ENCODE data around the gene BANK1.
"Not testable (repeated sequence)": the region's sequence is repeated elsewhere in the genome, so short reads cannot be mapped to it uniquely, and the experiment has no call there.

Gene BANK1

DNA sequence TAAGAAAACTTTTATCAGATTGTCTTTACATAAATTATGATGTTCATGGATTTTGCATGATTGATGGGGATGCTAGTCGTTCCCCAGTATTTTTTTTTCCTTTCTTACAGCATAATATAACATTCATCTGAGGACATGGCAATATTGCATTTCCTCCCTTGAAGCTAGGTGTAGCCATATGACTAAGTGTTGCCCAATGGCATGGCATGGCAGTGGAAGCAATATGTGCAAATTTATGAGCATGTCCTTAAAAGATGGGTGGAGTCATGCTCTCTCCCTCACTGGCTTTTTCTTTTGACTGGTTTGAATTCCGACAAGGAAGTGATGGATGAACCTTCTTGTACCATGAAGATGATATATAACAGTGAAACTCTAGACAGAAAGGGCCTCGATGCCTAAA is 96.3 kb downstream of the BANK1 start:
- Histone ChIP-seq H3K9me3 (ENCODE audit: control insufficient read depth, insufficient read depth, low read depth, low read length) (no peaks in the 10 kb centered on the region), H3K36me3 (ENCODE audit: control insufficient read depth in 2 of 2, insufficient read depth in 1 of 2, low read length in 2 of 2) (no peaks in the 10 kb centered on the region), H3K27ac (ENCODE audit: extremely low read depth, low read depth, low read length) (no peak overlapping the region), H3K4me3 (ENCODE audit: low read depth, low read length) (no peak overlapping the region), H3K4me1 (ENCODE audit: control insufficient read depth, insufficient read depth, low read length) (no peaks in the 10 kb centered on the region)
- POLR2A ChIA-PET: no interaction called here
- no peak for TF ChIP-seq KLF16 (tag by site-specific recombination; IDR thresholded peaks at IDR 0.05)
- TF ChIP-seq SP7 (tag by site-specific recombination; IDR thresholded peaks at IDR 0.05): no peak
- TF ChIP-seq ZNF473 (tag by site-specific recombination; IDR thresholded peaks at IDR 0.05): no peak
- TF ChIP-seq BCL11B (tag by site-specific recombination; IDR thresholded peaks at IDR 0.05; ENCODE audit: low read depth): no peak
- no peak for TF ChIP-seq ZNF529 (tag by site-specific recombination; IDR thresholded peaks at IDR 0.05; ENCODE audit: insufficient replicate concordance)
- TF ChIP-seq ZNF549 (tag by site-specific recombination; IDR thresholded peaks at IDR 0.05): no peak
- no peak for TF ChIP-seq ZNF792 (tag by site-specific recombination; IDR thresholded peaks at IDR 0.05)
- TF ChIP-seq GLIS1 (tag by site-specific recombination; IDR thresholded peaks at IDR 0.05): no peak
- TF ChIP-seq YY2 (tag by site-specific recombination; IDR thresholded peaks at IDR 0.05): no peak
- TF ChIP-seq HOXA7 (CRISPR knock-in tag; IDR thresholded peaks at IDR 0.05; ENCODE audit: borderline replicate concordance): no peak
- no peak for TF ChIP-seq ZNF548 (tag by site-specific recombination; IDR thresholded peaks at IDR 0.05)
- TF ChIP-seq ZNF596 (tag by site-specific recombination; IDR thresholded peaks at IDR 0.05): no peak
- CTCF ChIA-PET: no interaction called here

DNA sequence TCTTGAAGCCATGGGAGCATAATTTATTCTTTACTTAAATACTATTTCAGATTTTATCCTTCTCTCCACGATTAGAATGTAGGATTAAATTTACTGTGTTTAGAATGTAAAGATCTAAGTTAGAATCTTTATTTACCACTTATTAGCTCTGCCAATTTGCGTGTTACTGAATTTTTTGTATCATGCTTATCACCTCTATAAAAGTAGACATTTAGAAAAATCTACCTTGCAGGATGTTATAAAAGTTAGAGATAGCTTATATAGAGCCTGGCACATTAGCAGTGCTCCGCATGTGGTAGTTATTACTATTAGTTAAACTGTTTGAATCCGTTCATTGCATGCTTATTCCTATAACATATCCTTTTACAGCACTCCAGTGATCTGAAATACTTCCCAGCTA is 97.9 kb downstream of the BANK1 start:
- CTCF ChIA-PET: no interaction called here
- no peaks in the 10 kb centered on the region for H3K9me3 ChIP-seq (ENCODE audit: control insufficient read depth, insufficient read depth, low read depth, low read length)
- no peak overlapping the region for H3K4me3 ChIP-seq (ENCODE audit: low read depth, low read length)
- POLR2A ChIA-PET: no interaction called here
- no peak overlapping the region for H3K27ac ChIP-seq (ENCODE audit: extremely low read depth, low read depth, low read length)
- no peaks in the 10 kb centered on the region for H3K36me3 ChIP-seq (ENCODE audit: control insufficient read depth in 2 of 2, insufficient read depth in 1 of 2, low read length in 2 of 2)
- no peak for TF ChIP-seq ZNF175 (tag by site-specific recombination; IDR thresholded peaks at IDR 0.05)
- H3K4me1 ChIP-seq (ENCODE audit: control insufficient read depth, insufficient read depth, low read length): no peaks in the 10 kb centered on the region

DNA sequence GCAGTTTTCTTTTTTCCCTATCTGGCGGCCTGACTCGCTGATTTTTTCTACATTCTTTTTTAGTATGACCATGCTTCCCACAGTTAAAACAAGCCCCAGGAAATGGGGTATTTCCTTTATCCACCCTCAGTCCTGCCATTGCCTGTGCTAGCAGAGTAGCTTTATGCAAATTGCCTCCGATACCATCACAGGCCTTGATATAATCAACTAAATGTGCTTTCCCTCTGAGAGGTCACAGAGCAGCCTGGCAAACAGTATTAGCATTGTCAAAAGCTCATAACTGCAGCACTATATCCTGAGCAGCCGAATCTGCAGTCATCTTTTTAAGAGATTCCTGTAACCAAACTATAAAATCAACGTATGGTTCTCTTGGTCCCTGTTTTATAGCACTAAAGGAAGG is 115.0 kb downstream of the BANK1 start:
- CTCF ChIA-PET: not testable (repeated sequence)

DNA sequence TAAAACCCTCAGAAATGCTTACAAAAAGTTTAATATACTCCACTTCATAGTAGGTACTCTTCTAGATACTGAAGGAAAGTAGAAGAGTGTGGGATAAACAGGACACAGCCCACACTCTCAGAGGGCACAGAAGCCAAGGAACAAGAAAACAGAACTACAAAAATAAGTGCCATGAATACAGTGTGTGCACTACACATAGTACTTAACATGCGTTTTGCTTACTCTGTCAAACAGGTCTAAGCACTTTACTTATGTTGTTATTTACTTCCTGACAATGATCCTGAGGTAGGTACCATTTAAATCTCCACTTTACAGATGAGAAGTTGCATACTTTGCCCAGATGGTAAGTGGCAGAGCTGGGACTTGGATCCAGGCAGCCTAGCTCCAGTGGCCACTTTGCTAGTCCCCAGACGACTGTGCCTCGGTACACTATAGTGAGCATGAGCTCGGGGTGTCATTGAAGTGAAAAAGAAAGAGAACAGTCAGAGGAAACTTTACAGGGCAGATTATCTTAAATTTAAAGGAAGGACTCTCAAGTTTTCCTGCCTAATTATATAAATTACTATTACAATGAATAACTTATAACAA is 120.3 kb downstream of the BANK1 start:
- no peaks in the 10 kb centered on the region for H3K4me1 ChIP-seq (ENCODE audit: control insufficient read depth, insufficient read depth, low read length)
- no peak overlapping the region for H3K4me3 ChIP-seq (ENCODE audit: low read depth, low read length)
- ChIA-PET POLR2A (no interaction called here), CTCF (no interaction called here)
- H3K27ac ChIP-seq (ENCODE audit: extremely low read depth, low read depth, low read length): no peak overlapping the region
- TF ChIP-seq ZNF214 (tag by site-specific recombination; IDR thresholded peaks at IDR 0.05; ENCODE audit: borderline replicate concordance) (no peak), ZNF2 (tag by site-specific recombination; IDR thresholded peaks at IDR 0.05) (no peak), ZNF785 (tag by site-specific recombination; IDR thresholded peaks at IDR 0.05) (no peak), ZNF560 (tag by site-specific recombination; IDR thresholded peaks at IDR 0.05; ENCODE audit: borderline replicate concordance) (no peak), YY2 (tag by site-specific recombination; IDR thresholded peaks at IDR 0.05) (no peak), ZNF768 (tag by site-specific recombination; IDR thresholded peaks at IDR 0.05) (no peak), OSR2 (tag by site-specific recombination; IDR thresholded peaks at IDR 0.05) (no peak), ZNF660 (tag by site-specific recombination; IDR thresholded peaks at IDR 0.05) (no peak), GLI2 (tag by site-specific recombination; IDR thresholded peaks at IDR 0.05; ENCODE audit: borderline replicate concordance, low read depth) (no peak), ZNF521 (tag by site-specific recombination; IDR thresholded peaks at IDR 0.05) (no peak), ZNF175 (tag by site-specific recombination; IDR thresholded peaks at IDR 0.05) (no peak), GLI4 (tag by site-specific recombination; IDR thresholded peaks at IDR 0.05) (no peak), ZNF16 (tag by site-specific recombination; IDR thresholded peaks at IDR 0.05; ENCODE audit: low read depth) (no peak), ZNF843 (tag by site-specific recombination; IDR thresholded peaks at IDR 0.05) (no peak), ZNF248 (tag by site-specific recombination; IDR thresholded peaks at IDR 0.05) (no peak), ZNF549 (tag by site-specific recombination; IDR thresholded peaks at IDR 0.05) (no peak)
- TF ChIP-seq, protein P1, sequence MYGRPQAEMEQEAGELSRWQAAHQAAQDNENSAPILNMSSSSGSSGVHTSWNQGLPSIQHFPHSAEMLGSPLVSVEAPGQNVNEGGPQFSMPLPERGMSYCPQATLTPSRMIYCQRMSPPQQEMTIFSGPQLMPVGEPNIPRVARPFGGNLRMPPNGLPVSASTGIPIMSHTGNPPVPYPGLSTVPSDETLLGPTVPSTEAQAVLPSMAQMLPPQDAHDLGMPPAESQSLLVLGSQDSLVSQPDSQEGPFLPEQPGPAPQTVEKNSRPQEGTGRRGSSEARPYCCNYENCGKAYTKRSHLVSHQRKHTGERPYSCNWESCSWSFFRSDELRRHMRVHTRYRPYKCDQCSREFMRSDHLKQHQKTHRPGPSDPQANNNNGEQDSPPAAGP (tag by site-specific recombination; IDR thresholded peaks at IDR 0.05): no peak
- TF ChIP-seq, protein P2, sequence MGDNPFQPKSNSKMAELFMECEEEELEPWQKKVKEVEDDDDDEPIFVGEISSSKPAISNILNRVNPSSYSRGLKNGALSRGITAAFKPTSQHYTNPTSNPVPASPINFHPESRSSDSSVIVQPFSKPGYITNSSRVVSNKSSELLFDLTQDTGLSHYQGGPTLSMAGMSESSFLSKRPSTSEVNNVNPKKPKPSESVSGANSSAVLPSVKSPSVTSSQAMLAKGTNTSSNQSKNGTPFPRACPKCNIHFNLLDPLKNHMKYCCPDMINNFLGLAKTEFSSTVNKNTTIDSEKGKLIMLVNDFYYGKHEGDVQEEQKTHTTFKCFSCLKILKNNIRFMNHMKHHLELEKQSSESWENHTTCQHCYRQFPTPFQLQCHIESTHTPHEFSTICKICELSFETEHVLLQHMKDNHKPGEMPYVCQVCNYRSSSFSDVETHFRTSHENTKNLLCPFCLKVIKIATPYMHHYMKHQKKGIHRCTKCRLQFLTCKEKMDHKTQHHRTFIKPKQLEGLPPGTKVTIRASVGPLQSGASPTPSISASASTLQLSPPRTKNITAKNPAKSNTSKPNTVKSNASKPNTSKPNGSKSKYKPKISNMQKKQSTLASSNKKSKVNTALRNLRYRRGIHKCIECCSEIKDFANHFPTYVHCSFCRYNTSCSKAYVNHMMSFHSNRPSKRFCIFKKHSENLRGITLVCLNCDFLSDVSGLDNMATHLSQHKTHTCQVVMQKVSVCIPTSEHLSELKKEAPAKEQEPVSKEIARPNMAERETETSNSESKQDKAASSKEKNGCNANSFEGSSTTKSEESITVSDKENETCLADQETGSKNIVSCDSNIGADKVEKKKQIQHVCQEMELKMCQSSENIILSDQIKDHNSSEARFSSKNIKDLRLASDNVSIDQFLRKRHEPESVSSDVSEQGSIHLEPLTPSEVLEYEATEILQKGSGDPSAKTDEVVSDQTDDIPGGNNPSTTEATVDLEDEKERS (tag by site-specific recombination; IDR thresholded peaks at IDR 0.05): no peak
- H3K9me3 ChIP-seq (ENCODE audit: control insufficient read depth, insufficient read depth, low read depth, low read length): no peaks in the 10 kb centered on the region
- no peaks in the 10 kb centered on the region for H3K36me3 ChIP-seq (ENCODE audit: control insufficient read depth in 2 of 2, insufficient read depth in 1 of 2, low read length in 2 of 2)

More for the DNA sequence above, 115.0 kb downstream of the BANK1 start:
- H3K9me3 ChIP-seq (ENCODE audit: control insufficient read depth, insufficient read depth, low read depth, low read length); POLR2A ChIA-PET; H3K27ac ChIP-seq (ENCODE audit: extremely low read depth, low read depth, low read length); H3K4me3 ChIP-seq (ENCODE audit: low read depth, low read length); H3K36me3 ChIP-seq (ENCODE audit: control insufficient read depth in 2 of 2, insufficient read depth in 1 of 2, low read length in 2 of 2); H3K4me1 ChIP-seq (ENCODE audit: control insufficient read depth, insufficient read depth, low read length): not testable (repeated sequence)

All from HEK293 (cell line).